HL-60 (cell line): ENCODE data around the gene COX14.

Source experiments
- DNase-seq, 2 experiments: peaks; one replicate each; pipeline ENCODE4 v3.0.0-alpha.2; 2010 to 2020; ENCODE audit warnings: low read depth in 1 of 2, low spot score in 1 of 2
- H3K27ac ChIP-seq: fragments of 250-450 bp; sonication (Bioruptor Pico); replicated peaks from 2 replicates; pipeline ENCODE4 v1.5.1; 2020; ENCODE audit warnings: mild to moderate bottlenecking, moderate library complexity
- H3K27me3 ChIP-seq: fragments of 250-450 bp; sonication (Bioruptor Pico); 2 replicates; pipeline ENCODE4 v1.5.1; 2021; ENCODE audit warnings: mild to moderate bottlenecking, moderate library complexity; ENCODE audit not compliant: insufficient read depth, poor library complexity, severe bottlenecking
- H3K4me3 ChIP-seq: replicated peaks from 2 replicates; pipeline ENCODE4 v1.5.1; 2011; ENCODE audit warnings: mild to moderate bottlenecking, control low read depth, low read length; ENCODE audit not compliant: insufficient read depth
- GABPA ChIP-seq: IDR thresholded peaks from 2 replicates; pipeline ENCODE4 v1.6.1; 2012; ENCODE audit warnings: low read depth
- POLR2AphosphoS5 ChIP-seq: IDR thresholded peaks from 2 replicates; pipeline ENCODE4 v1.6.1; 2012; ENCODE audit warnings: low read depth
- SPI1 ChIP-seq: IDR thresholded peaks from 2 replicates; pipeline ENCODE4 v1.6.1; 2012; ENCODE audit warnings: low read depth, mild to moderate bottlenecking, borderline replicate concordance
- TF ChIP-seq, protein P1 (sequence below): IDR thresholded peaks from one replicate; pipeline ENCODE4 v1.5.1; 2011; ENCODE audit warnings: low read length, control low read depth, inconsistent platforms; ENCODE audit not compliant: insufficient read depth
- TF ChIP-seq, protein P2 (sequence below): IDR thresholded peaks from 2 replicates; pipeline ENCODE4 v1.6.1; 2012; ENCODE audit warnings: low read depth; ENCODE audit not compliant: insufficient replicate concordance

The COX14 gene

DNA sequence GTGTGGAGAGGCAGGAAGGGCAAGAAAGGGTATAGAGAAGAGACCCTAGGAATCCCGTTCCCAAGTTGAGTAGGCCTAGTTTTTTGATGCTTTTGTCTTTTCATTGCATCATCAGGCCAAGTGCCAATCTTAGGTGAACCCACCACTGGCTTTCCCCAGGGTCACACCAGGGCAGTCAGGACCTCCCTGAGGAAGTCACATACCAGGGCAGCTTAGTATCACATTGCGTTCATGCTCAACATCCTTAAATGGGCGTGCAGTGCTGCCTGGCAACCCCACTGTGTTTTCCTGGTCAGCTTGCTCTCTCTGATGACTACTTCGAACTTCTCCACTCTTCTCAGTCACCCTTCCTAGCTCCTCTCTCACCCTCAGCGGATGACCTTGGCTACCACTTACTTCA, 45.6 kb upstream of the COX14 start:
- Histone ChIP-seq H3K4me3 (no peak overlapping the region), H3K27me3 (no peaks in the 10 kb centered on the region), H3K27ac (no peak overlapping the region)
- TF ChIP-seq, protein P1, sequence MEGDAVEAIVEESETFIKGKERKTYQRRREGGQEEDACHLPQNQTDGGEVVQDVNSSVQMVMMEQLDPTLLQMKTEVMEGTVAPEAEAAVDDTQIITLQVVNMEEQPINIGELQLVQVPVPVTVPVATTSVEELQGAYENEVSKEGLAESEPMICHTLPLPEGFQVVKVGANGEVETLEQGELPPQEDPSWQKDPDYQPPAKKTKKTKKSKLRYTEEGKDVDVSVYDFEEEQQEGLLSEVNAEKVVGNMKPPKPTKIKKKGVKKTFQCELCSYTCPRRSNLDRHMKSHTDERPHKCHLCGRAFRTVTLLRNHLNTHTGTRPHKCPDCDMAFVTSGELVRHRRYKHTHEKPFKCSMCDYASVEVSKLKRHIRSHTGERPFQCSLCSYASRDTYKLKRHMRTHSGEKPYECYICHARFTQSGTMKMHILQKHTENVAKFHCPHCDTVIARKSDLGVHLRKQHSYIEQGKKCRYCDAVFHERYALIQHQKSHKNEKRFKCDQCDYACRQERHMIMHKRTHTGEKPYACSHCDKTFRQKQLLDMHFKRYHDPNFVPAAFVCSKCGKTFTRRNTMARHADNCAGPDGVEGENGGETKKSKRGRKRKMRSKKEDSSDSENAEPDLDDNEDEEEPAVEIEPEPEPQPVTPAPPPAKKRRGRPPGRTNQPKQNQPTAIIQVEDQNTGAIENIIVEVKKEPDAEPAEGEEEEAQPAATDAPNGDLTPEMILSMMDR, result no peak
- TF ChIP-seq SPI1, result no peak
- TF ChIP-seq, protein P2, sequence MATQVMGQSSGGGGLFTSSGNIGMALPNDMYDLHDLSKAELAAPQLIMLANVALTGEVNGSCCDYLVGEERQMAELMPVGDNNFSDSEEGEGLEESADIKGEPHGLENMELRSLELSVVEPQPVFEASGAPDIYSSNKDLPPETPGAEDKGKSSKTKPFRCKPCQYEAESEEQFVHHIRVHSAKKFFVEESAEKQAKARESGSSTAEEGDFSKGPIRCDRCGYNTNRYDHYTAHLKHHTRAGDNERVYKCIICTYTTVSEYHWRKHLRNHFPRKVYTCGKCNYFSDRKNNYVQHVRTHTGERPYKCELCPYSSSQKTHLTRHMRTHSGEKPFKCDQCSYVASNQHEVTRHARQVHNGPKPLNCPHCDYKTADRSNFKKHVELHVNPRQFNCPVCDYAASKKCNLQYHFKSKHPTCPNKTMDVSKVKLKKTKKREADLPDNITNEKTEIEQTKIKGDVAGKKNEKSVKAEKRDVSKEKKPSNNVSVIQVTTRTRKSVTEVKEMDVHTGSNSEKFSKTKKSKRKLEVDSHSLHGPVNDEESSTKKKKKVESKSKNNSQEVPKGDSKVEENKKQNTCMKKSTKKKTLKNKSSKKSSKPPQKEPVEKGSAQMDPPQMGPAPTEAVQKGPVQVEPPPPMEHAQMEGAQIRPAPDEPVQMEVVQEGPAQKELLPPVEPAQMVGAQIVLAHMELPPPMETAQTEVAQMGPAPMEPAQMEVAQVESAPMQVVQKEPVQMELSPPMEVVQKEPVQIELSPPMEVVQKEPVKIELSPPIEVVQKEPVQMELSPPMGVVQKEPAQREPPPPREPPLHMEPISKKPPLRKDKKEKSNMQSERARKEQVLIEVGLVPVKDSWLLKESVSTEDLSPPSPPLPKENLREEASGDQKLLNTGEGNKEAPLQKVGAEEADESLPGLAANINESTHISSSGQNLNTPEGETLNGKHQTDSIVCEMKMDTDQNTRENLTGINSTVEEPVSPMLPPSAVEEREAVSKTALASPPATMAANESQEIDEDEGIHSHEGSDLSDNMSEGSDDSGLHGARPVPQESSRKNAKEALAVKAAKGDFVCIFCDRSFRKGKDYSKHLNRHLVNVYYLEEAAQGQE, result no peak
- TF ChIP-seq GABPA, result no peak
- TF ChIP-seq POLR2AphosphoS5, result no peak
- DNase-seq, result no peak

- Histone ChIP-seq H3K27ac (no peak overlapping the region), H3K27me3 (no peaks in the 10 kb centered on the region), H3K4me3 (no peak overlapping the region)
- TF ChIP-seq POLR2AphosphoS5 (no peak), GABPA (no peak)
- DNase-seq, result no peak
Measured at GRCh38 chr12:50069069-50069468, 43.0 kb upstream of the COX14 start.

- TF ChIP-seq, protein P1, result no peak
- TF ChIP-seq POLR2AphosphoS5 (no peak), SPI1 (no peak), GABPA (no peak)
- TF ChIP-seq, protein P2, result no peak
- no peak overlapping the region for H3K27ac ChIP-seq
- H3K4me3 ChIP-seq, result no peak overlapping the region
- no peaks in the 10 kb centered on the region for H3K27me3 ChIP-seq
- DNase-seq, result no peak
Measured at GRCh38 chr12:50069539-50069938, 42.5 kb upstream of the COX14 start.

DNA sequence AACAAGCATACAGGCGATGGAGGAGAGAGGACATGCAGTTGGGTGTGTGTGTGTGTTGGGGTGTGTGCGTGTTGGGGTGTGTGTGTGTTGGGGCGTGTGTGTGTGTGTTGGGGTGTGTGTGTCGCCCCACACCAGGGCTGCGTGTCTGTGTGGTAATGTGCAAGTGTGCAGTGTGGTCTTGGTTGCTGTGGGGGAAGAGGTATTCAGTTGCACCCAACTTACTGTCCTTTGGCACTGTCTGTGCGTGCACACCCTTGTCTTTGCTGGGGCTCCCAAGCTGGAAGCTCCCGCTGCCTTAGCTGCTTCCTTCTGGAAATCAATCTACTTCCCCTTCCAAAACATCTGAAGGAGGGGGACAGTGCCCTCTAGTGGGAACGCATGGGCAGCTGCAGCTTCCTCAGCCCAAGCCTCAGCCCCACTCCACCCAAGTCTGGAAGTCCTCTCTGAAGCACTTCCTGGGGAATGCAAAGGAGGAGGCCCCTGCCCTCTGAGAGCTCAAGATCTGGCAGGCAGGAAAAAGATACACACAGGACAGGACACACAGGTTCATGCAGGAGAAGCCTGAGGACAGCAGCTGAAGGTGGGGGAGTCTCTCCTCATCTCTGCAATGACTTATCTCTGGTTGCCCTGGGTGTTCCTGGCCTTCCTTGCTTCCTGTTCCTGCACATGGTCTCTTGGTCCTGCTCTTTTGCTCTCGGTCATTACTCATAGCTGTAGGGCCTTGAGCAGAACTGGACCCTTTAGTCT, 41.5 kb upstream of the COX14 start:
- Histone ChIP-seq H3K4me3 (no peak overlapping the region), H3K27me3 (no peaks in the 10 kb centered on the region), H3K27ac (no peak overlapping the region)
- TF ChIP-seq GABPA (no peak), SPI1 (peak; percentile 48; the same call in 1 of the 2 replicates), POLR2AphosphoS5 (no peak)
- TF ChIP-seq, protein P1, result peak; percentile 91
- TF ChIP-seq, protein P2, result no peak
- peak; percentile 77 to 83 for DNase-seq
